Measurements from ENCODE around the gene VSIG2. TPM values are rescaled to one million over a fixed set of nuclear protein-coding genes. Genes with fewer than 3 reads are reported as not detected.

Gene VSIG2
- total and polyA plus RNA-seq, 2 experiments from 2014 or later: not detected

DNA sequence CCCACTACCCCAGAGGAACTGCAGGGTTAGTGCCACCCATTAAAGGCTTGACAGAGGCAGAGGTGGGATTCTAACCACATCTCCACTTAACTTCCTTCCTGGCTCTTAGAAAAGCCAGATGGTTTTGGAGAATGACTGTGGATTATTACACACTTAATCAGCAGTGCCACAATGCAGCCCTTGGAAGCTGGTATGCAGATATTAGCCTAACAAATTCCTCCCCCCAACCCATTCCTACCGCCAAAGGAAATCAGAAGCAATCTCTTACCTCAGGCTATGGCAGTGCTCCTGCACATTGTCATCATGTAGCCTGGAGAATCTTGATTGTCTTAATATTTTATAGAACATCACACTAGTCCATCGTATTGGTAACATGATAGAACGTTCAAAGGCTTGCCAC, 35.5 kb downstream of the VSIG2 start (continued):
- TF ChIP-seq, protein P1, sequence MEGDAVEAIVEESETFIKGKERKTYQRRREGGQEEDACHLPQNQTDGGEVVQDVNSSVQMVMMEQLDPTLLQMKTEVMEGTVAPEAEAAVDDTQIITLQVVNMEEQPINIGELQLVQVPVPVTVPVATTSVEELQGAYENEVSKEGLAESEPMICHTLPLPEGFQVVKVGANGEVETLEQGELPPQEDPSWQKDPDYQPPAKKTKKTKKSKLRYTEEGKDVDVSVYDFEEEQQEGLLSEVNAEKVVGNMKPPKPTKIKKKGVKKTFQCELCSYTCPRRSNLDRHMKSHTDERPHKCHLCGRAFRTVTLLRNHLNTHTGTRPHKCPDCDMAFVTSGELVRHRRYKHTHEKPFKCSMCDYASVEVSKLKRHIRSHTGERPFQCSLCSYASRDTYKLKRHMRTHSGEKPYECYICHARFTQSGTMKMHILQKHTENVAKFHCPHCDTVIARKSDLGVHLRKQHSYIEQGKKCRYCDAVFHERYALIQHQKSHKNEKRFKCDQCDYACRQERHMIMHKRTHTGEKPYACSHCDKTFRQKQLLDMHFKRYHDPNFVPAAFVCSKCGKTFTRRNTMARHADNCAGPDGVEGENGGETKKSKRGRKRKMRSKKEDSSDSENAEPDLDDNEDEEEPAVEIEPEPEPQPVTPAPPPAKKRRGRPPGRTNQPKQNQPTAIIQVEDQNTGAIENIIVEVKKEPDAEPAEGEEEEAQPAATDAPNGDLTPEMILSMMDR (conservative IDR thresholded peaks at IDR 0.05; ENCODE audit: low read depth in 2 of 2): no peak
- TF ChIP-seq NANOG (IDR thresholded peaks at IDR 0.05; ENCODE audit: borderline replicate concordance): no peak

DNA sequence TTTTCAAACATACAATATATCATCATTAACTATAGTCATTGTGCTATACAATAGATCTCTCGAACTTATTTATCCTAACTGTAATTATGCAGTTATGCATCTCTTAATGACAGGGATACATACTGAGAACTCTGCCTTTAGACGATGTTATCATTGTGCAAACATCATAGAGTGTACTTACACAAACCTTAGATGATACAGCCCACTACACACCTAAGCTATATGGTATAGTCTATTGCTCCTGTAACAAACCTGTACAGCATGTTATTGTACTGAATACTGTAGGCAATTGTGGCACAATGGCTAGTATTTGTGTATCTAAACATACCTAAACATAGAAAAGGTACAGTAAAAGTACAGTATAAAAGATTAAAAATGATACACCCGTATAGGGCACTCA, 39.7 kb downstream of the VSIG2 start:
- Mint-ChIP-seq H3K9me3 (peaks cover 10% of the 10 kb centered on the region), H3K36me3 (ENCODE audit: low read depth) (0 out of 3 replicates have a peak, but pooled peaks cover 2% of the 10 kb centered on the region), H3K27me3 (ENCODE audit: insufficient read depth, low read depth, poor library complexity) (peaks cover 26% of the 10 kb centered on the region), H3K27ac (no peak overlapping the region), H3K4me1 (peaks cover 1% of the 10 kb centered on the region; the same call in 2 of the 3 replicates), H3K4me3 (no peak overlapping the region)
- Histone ChIP-seq H2AFZ (no peak overlapping the region), H3K9me2 (ENCODE audit: insufficient read depth) (no peaks in the 10 kb centered on the region), H3F3A (replicated peaks; ENCODE audit: low read depth) (no peaks in the 10 kb centered on the region), H3K27ac (ENCODE audit: low read depth) (no peak overlapping the region), H3K79me2 (replicated peaks; ENCODE audit: insufficient read depth) (no peaks in the 10 kb centered on the region), H3K27me3 (ENCODE audit: insufficient read depth) (peaks cover 43% of the 10 kb centered on the region), H3K4me1 (ENCODE audit: insufficient read depth) (peaks cover 6% of the 10 kb centered on the region; the same call in 1 of the 2 replicates), H4K20me1 (replicated peaks; ENCODE audit: insufficient read depth) (no peaks in the 10 kb centered on the region; the same call in 1 of the 2 replicates), H3K4me3 (no peak overlapping the region), H3K36me3 (ENCODE audit: insufficient read depth) (no peaks in the 10 kb centered on the region; the same call in 1 of the 2 replicates), H3K4me2 (no peak overlapping the region)
- ATAC-seq: no peak
- no peak for DNase-seq (ENCODE audit: low spot score)
- no peak for TF ChIP-seq EZH2 (IDR thresholded peaks at IDR 0.05; ENCODE audit: low read depth, unreplicated experiment)
- no peak for TF ChIP-seq CREB1 (CRISPR knock-in tag; IDR thresholded peaks at IDR 0.05; ENCODE audit: low read depth)
- TF ChIP-seq, protein P2, sequence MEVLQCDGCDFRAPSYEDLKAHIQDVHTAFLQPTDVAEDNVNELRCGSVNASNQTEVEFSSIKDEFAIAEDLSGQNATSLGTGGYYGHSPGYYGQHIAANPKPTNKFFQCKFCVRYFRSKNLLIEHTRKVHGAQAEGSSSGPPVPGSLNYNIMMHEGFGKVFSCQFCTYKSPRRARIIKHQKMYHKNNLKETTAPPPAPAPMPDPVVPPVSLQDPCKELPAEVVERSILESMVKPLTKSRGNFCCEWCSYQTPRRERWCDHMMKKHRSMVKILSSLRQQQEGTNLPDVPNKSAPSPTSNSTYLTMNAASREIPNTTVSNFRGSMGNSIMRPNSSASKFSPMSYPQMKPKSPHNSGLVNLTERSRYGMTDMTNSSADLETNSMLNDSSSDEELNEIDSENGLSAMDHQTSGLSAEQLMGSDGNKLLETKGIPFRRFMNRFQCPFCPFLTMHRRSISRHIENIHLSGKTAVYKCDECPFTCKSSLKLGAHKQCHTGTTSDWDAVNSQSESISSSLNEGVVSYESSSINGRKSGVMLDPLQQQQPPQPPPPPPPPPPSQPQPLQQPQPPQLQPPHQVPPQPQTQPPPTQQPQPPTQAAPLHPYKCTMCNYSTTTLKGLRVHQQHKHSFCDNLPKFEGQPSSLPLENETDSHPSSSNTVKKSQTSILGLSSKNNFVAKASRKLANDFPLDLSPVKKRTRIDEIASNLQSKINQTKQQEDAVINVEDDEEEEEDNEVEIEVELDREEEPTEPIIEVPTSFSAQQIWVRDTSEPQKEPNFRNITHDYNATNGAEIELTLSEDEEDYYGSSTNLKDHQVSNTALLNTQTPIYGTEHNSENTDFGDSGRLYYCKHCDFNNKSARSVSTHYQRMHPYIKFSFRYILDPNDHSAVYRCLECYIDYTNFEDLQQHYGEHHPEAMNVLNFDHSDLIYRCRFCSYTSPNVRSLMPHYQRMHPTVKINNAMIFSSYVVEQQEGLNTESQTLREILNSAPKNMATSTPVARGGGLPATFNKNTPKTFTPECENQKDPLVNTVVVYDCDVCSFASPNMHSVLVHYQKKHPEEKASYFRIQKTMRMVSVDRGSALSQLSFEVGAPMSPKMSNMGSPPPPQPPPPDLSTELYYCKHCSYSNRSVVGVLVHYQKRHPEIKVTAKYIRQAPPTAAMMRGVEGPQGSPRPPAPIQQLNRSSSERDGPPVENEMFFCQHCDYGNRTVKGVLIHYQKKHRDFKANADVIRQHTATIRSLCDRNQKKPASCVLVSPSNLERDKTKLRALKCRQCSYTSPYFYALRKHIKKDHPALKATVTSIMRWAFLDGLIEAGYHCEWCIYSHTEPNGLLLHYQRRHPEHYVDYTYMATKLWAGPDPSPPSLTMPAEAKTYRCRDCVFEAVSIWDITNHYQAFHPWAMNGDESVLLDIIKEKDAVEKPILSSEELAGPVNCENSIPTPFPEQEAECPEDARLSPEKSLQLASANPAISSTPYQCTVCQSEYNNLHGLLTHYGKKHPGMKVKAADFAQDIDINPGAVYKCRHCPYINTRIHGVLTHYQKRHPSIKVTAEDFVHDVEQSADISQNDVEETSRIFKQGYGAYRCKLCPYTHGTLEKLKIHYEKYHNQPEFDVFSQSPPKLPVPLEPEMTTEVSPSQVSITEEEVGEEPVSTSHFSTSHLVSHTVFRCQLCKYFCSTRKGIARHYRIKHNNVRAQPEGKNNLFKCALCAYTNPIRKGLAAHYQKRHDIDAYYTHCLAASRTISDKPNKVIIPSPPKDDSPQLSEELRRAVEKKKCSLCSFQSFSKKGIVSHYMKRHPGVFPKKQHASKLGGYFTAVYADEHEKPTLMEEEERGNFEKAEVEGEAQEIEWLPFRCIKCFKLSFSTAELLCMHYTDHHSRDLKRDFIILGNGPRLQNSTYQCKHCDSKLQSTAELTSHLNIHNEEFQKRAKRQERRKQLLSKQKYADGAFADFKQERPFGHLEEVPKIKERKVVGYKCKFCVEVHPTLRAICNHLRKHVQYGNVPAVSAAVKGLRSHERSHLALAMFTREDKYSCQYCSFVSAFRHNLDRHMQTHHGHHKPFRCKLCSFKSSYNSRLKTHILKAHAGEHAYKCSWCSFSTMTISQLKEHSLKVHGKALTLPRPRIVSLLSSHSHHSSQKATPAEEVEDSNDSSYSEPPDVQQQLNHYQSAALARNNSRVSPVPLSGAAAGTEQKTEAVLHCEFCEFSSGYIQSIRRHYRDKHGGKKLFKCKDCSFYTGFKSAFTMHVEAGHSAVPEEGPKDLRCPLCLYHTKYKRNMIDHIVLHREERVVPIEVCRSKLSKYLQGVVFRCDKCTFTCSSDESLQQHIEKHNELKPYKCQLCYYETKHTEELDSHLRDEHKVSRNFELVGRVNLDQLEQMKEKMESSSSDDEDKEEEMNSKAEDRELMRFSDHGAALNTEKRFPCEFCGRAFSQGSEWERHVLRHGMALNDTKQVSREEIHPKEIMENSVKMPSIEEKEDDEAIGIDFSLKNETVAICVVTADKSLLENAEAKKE (CRISPR knock-in tag; IDR thresholded peaks at IDR 0.05): no peak
- TF ChIP-seq NANOG (IDR thresholded peaks at IDR 0.05; ENCODE audit: borderline replicate concordance): no peak
- TF ChIP-seq, protein P1 (conservative IDR thresholded peaks at IDR 0.05; ENCODE audit: low read depth in 2 of 2): no peak
- no peak for TF ChIP-seq EZH2phosphoT487 (IDR thresholded peaks at IDR 0.05; ENCODE audit: unreplicated experiment)
- TF ChIP-seq JUNB (IDR thresholded peaks at IDR 0.05; ENCODE audit: unreplicated experiment): no peak
- TF ChIP-seq, protein P3, sequence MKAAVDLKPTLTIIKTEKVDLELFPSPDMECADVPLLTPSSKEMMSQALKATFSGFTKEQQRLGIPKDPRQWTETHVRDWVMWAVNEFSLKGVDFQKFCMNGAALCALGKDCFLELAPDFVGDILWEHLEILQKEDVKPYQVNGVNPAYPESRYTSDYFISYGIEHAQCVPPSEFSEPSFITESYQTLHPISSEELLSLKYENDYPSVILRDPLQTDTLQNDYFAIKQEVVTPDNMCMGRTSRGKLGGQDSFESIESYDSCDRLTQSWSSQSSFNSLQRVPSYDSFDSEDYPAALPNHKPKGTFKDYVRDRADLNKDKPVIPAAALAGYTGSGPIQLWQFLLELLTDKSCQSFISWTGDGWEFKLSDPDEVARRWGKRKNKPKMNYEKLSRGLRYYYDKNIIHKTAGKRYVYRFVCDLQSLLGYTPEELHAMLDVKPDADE (IDR thresholded peaks at IDR 0.05): no peak
- TF ChIP-seq, protein P4, sequence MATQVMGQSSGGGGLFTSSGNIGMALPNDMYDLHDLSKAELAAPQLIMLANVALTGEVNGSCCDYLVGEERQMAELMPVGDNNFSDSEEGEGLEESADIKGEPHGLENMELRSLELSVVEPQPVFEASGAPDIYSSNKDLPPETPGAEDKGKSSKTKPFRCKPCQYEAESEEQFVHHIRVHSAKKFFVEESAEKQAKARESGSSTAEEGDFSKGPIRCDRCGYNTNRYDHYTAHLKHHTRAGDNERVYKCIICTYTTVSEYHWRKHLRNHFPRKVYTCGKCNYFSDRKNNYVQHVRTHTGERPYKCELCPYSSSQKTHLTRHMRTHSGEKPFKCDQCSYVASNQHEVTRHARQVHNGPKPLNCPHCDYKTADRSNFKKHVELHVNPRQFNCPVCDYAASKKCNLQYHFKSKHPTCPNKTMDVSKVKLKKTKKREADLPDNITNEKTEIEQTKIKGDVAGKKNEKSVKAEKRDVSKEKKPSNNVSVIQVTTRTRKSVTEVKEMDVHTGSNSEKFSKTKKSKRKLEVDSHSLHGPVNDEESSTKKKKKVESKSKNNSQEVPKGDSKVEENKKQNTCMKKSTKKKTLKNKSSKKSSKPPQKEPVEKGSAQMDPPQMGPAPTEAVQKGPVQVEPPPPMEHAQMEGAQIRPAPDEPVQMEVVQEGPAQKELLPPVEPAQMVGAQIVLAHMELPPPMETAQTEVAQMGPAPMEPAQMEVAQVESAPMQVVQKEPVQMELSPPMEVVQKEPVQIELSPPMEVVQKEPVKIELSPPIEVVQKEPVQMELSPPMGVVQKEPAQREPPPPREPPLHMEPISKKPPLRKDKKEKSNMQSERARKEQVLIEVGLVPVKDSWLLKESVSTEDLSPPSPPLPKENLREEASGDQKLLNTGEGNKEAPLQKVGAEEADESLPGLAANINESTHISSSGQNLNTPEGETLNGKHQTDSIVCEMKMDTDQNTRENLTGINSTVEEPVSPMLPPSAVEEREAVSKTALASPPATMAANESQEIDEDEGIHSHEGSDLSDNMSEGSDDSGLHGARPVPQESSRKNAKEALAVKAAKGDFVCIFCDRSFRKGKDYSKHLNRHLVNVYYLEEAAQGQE (IDR thresholded peaks at IDR 0.05; ENCODE audit: unreplicated experiment): no peak

Data from GM23338 (cell line).